ENCODE data around the gene AKAP13. TPM values are rescaled to one million over a fixed set of nuclear protein-coding genes. Genes with fewer than 3 reads are reported as not detected.
"Not testable (repeated sequence)": the region's sequence is repeated elsewhere in the genome, so short reads cannot be mapped to it uniquely, and the experiment has no call there.

The AKAP13 gene
- polyA plus RNA-seq, 1 donor: 71.1 TPM

- no peak for DNase-seq
Measured at GRCh38 chr15:85778107-85778776, 397.8 kb downstream of the AKAP13 start.

DNA sequence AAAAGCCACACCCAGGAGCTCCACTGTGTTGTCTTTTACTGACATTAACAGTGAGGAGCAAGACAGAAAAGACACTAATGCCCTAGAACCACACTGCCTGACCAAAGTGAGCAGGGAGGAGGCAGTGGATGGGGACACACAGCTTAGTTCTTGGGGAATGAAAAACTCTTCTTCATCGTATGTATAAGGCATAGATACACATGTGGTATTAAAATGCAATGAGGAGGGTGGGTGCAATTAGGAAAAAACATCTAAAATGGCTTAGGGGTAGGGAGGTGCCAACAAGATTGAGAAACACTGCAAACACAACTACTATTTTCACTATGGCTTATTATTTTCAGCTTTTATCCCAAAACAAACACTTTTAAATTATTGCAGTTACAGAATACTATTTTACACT is 398.8 kb downstream of the AKAP13 start:
- no peak for DNase-seq

DNA sequence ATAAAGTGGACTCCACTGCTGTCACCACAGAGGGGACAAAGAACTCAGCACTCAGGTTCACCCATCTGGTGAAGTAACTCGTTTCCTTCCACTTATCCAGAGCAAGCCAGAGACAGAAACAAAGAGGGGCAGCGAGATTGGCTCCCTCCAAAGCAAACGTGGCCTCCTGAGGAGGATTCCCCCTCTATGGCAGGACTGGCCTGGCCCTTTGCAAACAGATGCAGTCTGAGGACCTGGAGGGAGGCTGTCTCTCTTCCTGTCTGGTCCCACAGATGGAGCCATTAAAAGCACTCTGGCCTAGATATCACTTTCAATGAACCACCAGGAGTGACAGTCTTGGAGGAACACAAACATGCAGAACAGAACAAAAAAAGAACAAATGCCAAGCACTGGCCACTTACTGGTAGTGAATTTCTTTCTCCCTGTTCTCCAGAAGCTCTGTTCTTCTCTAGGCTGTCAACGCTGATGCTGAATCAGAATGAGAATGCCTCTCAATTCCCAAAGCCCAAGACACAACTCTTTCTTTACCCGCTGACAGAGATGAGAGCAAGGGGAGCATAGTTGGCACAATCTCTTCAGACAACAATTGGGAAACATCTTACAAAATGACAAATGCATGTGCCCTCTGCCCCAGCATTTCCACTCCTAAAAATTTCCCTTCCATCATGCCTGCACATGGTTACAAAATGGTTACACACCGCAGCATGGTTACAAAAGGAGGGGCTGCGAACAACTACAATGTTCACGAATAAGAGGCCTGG is 400.0 kb downstream of the AKAP13 start:
- no peak for DNase-seq

DNA sequence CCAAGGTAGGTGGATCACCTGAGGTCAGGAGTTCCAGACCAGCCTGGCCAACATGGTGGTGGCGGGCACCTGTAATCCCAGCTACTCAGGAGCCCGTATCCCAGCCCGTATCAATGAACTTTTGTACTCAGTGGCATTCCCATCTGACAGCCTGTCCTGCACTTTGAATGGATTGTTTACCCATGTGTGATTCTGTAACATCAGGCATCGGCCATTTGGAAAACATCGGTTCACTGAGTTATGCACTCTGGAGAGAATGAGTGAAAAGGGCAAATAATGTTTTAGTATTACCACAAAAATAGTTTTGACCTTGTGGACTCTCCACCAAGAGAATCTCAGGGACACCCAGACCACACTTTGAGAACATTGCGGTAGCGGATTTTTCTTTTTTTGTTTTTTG is 400.7 kb downstream of the AKAP13 start:
- no peak for DNase-seq

DNA sequence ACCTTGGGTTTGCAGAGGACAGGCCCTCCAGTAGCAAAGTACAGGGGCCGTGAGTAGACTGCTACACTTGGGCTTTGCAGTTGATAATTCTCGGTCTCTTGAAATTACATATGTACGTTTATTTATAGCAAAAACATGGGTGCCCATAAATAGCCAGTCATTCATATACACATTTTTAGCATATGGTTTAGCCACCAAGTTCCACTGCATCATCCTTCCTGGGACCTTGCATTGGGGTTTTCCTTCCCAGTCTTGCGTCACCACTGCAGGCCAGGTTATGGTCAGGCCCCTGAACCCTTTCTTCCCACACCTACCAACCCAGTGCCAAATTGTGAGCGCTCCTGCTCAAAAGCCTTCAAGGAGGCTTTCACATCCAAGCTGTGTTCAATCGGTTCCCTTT is 401.7 kb downstream of the AKAP13 start:
- no peak for DNase-seq

DNA sequence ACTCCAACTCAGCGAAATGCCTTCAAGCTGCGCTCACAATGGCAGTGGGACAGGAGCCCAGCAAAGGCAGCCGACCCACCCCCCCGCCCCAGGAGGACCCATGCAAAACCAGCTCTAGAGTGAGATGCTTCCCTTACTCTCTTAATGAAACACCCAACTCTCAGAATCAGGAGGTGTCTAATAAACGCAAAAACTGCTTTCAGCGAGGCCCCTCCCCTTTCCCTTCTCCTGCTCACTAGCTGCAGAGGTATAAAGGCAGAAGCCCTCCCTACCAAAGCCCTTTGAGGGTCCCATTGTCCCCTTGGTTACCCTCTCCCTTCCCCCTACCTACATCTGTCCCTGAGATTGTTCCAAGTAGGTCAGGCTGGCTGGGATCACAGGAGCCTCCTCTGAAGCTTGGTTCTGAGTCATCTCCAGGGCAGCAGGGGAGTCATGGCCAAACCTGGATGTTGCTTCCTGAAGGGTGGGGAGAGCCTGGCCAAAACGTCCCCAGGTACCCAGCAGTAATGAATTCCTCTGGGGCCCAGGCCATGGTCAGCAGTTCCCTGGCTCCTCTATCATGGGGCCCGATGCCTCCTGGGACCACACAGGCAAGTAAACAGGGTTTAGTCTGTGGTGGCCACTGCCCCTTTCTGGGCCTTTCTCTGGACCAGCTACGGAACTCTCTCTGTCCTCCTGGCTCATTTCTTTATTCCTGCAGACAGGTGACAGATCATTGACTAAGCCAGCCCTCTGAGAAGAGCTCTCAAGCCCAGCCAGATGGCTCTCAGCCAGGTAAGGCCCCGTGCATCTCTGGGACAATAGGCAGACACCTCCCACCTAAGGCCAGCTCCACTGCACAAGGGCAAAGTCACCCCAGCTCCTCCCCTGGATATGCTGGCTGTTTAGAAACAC is 405.7 kb downstream of the AKAP13 start:
- DNase-seq: no peak

DNA sequence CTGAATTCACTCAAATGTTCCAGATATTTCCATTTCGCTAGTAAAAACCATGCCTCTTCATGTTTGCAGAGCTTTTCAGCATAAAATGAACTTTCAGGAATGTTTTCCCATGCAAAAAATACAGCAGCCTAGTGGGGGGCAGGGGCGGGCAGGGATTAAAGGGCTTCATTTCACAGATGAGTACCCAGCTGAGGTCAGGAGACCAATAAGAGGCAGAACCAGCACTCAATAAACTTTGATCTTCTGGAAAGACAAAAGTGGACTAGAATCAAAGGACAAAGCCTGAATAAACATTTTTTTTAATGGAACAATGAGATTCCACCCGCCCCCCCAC is 406.3 kb downstream of the AKAP13 start:
- DNase-seq: no peak

GRCh38 chr15:85788771-85789495 is 408.5 kb downstream of the AKAP13 start:
- no peak for DNase-seq

- no peak for DNase-seq
Measured at GRCh38 chr15:85789496-85789875, 409.1 kb downstream of the AKAP13 start.

- DNase-seq: no peak
Measured at GRCh38 chr15:85792102-85792731, 411.8 kb downstream of the AKAP13 start.

DNA sequence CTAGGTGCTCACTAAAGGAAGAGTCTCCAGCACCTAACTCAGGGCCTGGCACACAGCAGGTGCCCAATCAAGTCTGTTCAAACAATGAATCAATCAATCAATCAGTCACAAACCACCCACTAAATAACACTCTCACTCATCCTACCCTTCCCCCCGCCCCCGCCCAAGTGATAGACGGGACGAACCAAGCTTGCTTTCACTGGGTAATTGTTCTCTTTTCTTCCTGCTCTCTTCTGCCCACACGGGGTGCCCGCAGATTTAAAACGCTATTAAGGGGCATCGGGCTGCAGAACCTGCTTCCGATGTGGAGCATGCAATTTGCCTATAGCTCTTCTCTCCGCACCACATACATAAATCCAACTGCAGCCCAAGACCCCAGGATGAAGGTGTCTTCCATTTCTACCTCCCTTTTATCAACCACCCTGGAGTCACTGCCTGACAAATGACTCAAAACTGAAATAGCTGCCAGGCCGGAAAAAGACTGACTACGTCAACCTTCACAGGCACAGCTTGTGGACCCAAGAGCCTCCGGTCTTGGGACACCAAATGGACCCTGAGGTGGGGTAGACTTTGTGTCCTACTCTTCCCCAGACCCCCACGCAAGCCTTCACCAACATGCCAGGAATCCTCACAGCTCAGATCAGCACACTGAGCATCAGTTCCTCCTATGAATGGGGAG is 412.6 kb downstream of the AKAP13 start:
- DNase-seq: no peak

DNA sequence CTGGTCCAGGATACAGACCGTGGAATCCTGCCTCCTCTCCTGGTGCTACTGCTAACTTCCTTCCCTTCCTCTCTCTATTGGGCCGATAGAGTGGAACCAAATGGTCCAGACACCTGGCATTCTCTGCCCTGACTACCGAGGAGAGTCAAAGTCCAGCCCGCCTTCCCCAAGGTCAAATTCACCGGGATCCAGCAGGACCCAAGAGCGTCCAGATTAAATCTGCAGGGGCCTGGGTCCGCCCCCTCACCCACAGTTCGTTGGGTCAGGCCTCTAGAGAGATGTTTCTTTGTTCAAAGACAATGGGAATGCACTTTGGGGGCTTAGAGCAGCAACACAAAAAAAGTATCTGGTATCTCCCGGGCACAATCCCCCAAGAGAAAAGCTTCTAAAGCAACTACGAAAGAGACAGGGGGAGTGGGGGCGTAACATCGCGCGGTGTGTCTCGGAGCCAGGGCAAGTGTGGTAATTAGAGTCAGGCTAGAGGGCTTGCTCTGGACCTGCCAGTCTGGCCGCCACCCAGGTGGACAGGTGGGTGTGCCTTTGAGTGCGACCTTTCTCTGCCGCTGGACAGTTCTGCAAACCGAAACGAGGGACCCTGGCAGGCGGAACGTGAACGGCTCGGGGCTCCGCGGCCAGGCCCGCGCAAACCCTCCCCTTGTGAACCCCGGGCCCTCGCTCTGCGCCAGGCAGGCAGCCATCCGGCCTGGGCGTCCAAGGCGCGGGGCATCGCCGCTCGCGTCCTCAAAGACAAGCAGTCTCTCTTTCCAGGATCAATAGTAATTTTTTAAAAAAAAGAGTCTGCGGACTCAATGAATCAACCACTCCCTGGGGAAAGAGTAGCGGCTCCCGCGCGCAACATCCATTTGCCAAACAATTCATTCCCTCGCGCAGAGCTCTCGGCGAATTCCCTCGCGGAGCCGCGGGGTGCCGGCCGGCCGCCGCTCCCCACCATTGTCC is 413.5 kb downstream of the AKAP13 start:
- DNase-seq: peak; percentile 50

GRCh38 chr15:85794598-85795336 is 414.4 kb downstream of the AKAP13 start, which contains the start of gene KLHL25:
KLHL25 (minus strand) TSS chr15:85794925; CDS start chr15:85769810, 25,115 bp downstream.
- DNase-seq: peak; percentile 96

GRCh38 chr15:85795337-85796305 is 415.2 kb downstream of the AKAP13 start:
- DNase-seq: no peak

DNA sequence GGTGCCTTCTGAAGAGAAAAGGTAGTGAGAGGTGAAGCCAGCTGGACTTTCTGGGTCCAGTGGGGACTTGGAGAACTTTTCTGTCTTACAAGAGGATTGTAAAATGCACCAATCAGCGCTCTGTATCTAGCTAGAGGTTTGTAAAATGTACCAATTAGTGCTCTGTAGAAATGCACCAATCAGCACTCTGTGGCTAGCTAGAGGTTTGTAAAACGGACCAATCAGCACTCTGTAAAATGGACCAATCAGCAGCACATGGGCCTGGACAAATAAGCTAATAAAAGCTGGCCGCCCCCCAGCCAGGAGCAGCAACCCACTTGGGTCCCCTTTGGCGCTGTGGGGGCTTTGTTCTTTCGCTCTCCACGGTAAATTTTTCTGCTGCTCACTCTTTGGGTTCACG is 416.0 kb downstream of the AKAP13 start:
- DNase-seq: not testable (repeated sequence)

All from hindlimb muscle (tissue), 1 donor.